Neural cell (in vitro differentiated cells): ENCODE measurements around the gene HERPUD1.

Source experiments
- CTCF ChIP-seq: fragments of 450-650 bp; IDR thresholded peaks from 2 replicates; pipeline ENCODE4 v1.5.1; 2014; ENCODE audit warnings: antibody characterized with exemption, mild to moderate bottlenecking, moderate library complexity; ENCODE audit not compliant: poor library complexity, severe bottlenecking
- EZH2 ChIP-seq: fragments of 200-600, 300-800 bp; shearing (Covaris generic), sonication (generic); IDR thresholded peaks from 2 replicates; pipeline ENCODE4 v1.6.1; 2014; ENCODE audit warnings: antibody characterized with exemption, low read length, borderline replicate concordance, mild to moderate bottlenecking; ENCODE audit not compliant: insufficient read depth, poor library complexity, severe bottlenecking
- REST ChIP-seq: IDR thresholded peaks from 2 replicates; pipeline ENCODE4 v1.6.1; 2012; ENCODE audit warnings: borderline replicate concordance

GRCh38 chr16:56970934-56971767 lies 39.2 kb downstream of the HERPUD1 start:
- TF ChIP-seq CTCF (no peak), REST (no peak), EZH2 (no peak)
